ENCODE measurements around the gene SOD1.

Gene SOD1

DNA sequence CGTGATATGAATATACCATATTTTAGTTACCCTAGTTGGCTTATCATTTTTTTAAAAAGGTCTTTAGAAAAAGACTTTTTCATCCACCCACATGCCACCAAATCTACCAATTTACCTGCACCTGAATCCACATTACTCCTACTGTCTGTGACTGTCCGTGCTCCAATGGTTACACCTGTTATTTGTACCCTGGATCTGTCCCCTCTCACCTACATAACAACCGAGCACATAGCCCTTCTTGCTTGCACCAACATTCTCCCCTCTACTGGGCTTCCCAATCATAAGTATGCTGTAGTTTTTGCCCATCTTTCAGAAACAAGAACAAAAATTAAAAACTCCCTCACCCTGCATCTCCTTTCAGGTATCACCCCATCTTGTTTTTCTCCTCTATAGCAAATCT lies 17.6 kb downstream of the SOD1 start:
- H3K27me3 ChIP-seq (ENCODE audit: control insufficient read depth in 1 of 2, insufficient read depth in 2 of 2, low read length in 2 of 2): no peaks in the 10 kb centered on the region
- no peak overlapping the region for H3K27ac ChIP-seq (ENCODE audit: low read depth, low read length)
- H3K4me3 ChIP-seq (ENCODE audit: low read depth in 1 of 2, low read length in 2 of 2): no peak overlapping the region
- peaks cover 4 to 7% of the 10 kb centered on the region in 2 donors for H3K36me3 ChIP-seq (ENCODE audit: control insufficient read depth in 1 of 2, insufficient read depth in 2 of 2, low read length in 2 of 2)
- H3K9ac ChIP-seq (ENCODE audit: low read depth in 1 of 2, low read length in 2 of 2): no peak overlapping the region
- H3K9me3 ChIP-seq (ENCODE audit: control insufficient read depth in 1 of 2, low read length in 2 of 2): no peaks in the 10 kb centered on the region
- peaks cover 0 to 14% of the 10 kb centered on the region in 2 donors for H3K4me1 ChIP-seq (ENCODE audit: control insufficient read depth in 1 of 2, insufficient read depth in 2 of 2, low read length in 2 of 2)

DNA sequence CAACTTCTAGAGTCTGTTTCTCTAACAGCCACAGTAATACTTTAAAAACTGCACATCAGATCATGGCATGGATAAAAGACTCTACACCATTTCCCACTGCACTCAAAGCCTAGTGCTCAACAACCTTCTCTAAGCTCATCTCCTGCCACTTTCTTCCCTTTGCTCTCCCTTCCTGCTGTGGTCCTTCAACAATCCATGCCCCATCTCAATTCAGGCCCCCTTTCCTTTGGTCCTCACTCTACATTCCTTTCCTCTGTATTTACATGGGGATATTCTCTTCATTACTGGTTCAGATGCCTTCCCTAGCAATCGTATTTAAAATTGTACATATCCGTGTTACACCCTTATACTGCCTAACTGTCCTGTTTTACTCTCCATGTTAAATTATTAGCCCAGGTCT lies 19.0 kb downstream of the SOD1 start:
- H3K4me1 ChIP-seq (ENCODE audit: control insufficient read depth in 1 of 2, insufficient read depth in 2 of 2, low read length in 2 of 2): peaks cover 0 to 11% of the 10 kb centered on the region in 2 donors
- H3K9me3 ChIP-seq (ENCODE audit: control insufficient read depth in 1 of 2, low read length in 2 of 2): no peaks in the 10 kb centered on the region
- H3K36me3 ChIP-seq (ENCODE audit: control insufficient read depth in 1 of 2, insufficient read depth in 2 of 2, low read length in 2 of 2): peaks cover 4 to 18% of the 10 kb centered on the region in 2 donors
- H3K4me3 ChIP-seq (ENCODE audit: low read depth in 1 of 2, low read length in 2 of 2): no peak overlapping the region
- H3K9ac ChIP-seq (ENCODE audit: low read depth in 1 of 2, low read length in 2 of 2): no peak overlapping the region
- H3K27ac ChIP-seq (ENCODE audit: low read depth, low read length): no peak overlapping the region
- no peaks in the 10 kb centered on the region for H3K27me3 ChIP-seq (ENCODE audit: control insufficient read depth in 1 of 2, insufficient read depth in 2 of 2, low read length in 2 of 2)

DNA sequence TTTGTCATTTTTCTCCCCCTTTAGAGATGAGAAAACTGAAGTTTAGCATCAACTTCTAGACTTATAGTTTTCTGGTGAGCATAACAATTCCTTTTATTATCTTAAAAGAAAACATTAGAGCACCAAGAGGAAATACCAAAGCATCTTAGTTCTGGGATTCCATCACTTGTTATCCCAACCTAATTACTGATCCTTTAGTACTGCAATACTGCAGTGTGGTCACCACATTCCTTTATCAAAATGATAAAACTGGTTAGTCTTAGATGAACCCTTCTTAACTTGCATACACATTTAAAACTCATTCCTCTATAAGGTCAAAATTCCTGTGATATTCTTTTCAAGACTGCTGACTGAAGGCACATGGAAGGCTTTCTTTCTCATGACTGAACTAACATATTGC lies 23.1 kb downstream of the SOD1 start:
- Histone ChIP-seq H3K27me3 (ENCODE audit: control insufficient read depth in 1 of 2, insufficient read depth in 2 of 2, low read length in 2 of 2) (no peaks in the 10 kb centered on the region), H3K36me3 (ENCODE audit: control insufficient read depth in 1 of 2, insufficient read depth in 2 of 2, low read length in 2 of 2) (peaks cover 29 to 53% of the 10 kb centered on the region in 2 donors), H3K9me3 (ENCODE audit: control insufficient read depth in 1 of 2, low read length in 2 of 2) (no peaks in the 10 kb centered on the region), H3K27ac (ENCODE audit: low read depth, low read length) (no peak overlapping the region), H3K9ac (ENCODE audit: low read depth in 1 of 2, low read length in 2 of 2) (no peak overlapping the region), H3K4me3 (ENCODE audit: low read depth in 1 of 2, low read length in 2 of 2) (no peak overlapping the region), H3K4me1 (ENCODE audit: control insufficient read depth in 1 of 2, insufficient read depth in 2 of 2, low read length in 2 of 2) (no peaks in the 10 kb centered on the region)

DNA sequence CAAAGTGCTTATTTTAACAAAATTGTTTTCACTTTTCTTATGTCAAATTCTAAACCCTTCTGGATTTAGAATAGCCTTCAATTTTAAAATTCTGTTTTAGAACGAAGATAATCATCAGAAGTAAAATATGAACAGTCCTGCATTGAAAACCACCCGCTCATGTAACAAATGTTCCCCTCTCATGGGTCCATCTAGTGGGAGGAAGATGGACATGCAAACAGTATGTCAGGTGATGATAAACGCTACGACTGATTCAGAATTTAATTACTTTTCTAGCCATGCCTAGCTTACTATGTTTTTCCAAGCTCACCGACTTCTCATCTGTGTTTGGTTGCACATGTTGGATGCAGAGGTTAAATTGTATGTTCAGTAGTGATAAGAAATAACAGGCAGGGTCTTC lies 23.5 kb downstream of the SOD1 start:
- Histone ChIP-seq H3K27ac (ENCODE audit: low read depth, low read length) (no peak overlapping the region), H3K4me1 (ENCODE audit: control insufficient read depth in 1 of 2, insufficient read depth in 2 of 2, low read length in 2 of 2) (no peaks in the 10 kb centered on the region), H3K4me3 (ENCODE audit: low read depth in 1 of 2, low read length in 2 of 2) (no peak overlapping the region), H3K9ac (ENCODE audit: low read depth in 1 of 2, low read length in 2 of 2) (no peak overlapping the region), H3K27me3 (ENCODE audit: control insufficient read depth in 1 of 2, insufficient read depth in 2 of 2, low read length in 2 of 2) (no peaks in the 10 kb centered on the region), H3K36me3 (ENCODE audit: control insufficient read depth in 1 of 2, insufficient read depth in 2 of 2, low read length in 2 of 2) (peaks cover 32 to 56% of the 10 kb centered on the region in 2 donors), H3K9me3 (ENCODE audit: control insufficient read depth in 1 of 2, low read length in 2 of 2) (no peaks in the 10 kb centered on the region)

DNA sequence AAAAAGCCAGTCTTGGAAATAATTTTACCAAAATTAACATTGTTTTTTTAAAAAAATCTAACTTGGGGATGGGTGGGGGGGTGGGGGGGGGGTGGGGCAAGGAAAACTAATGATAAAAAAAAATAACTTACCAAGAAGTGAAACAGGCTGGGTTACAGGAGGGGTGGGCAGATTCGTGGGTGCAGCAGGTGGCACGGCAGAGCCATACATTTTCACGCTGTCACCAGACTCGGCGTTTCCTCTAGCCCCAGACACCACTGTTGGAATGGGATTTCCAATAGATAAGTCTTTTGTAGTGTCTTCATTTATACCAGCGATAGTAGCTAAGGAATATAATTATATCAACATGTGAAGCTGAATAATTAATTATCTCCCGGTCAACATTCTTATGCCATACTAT lies 25.4 kb downstream of the SOD1 start:
- H3K27me3 ChIP-seq (ENCODE audit: control insufficient read depth in 1 of 2, insufficient read depth in 2 of 2, low read length in 2 of 2): no peaks in the 10 kb centered on the region
- H3K9ac ChIP-seq (ENCODE audit: low read depth in 1 of 2, low read length in 2 of 2): no peak overlapping the region
- no peak overlapping the region for H3K27ac ChIP-seq (ENCODE audit: low read depth, low read length)
- H3K4me3 ChIP-seq (ENCODE audit: low read depth in 1 of 2, low read length in 2 of 2): no peak overlapping the region
- H3K9me3 ChIP-seq (ENCODE audit: control insufficient read depth in 1 of 2, low read length in 2 of 2): no peaks in the 10 kb centered on the region
- H3K36me3 ChIP-seq (ENCODE audit: control insufficient read depth in 1 of 2, insufficient read depth in 2 of 2, low read length in 2 of 2): peaks cover 36 to 74% of the 10 kb centered on the region in 2 donors
- H3K4me1 ChIP-seq (ENCODE audit: control insufficient read depth in 1 of 2, insufficient read depth in 2 of 2, low read length in 2 of 2): no peaks in the 10 kb centered on the region

DNA sequence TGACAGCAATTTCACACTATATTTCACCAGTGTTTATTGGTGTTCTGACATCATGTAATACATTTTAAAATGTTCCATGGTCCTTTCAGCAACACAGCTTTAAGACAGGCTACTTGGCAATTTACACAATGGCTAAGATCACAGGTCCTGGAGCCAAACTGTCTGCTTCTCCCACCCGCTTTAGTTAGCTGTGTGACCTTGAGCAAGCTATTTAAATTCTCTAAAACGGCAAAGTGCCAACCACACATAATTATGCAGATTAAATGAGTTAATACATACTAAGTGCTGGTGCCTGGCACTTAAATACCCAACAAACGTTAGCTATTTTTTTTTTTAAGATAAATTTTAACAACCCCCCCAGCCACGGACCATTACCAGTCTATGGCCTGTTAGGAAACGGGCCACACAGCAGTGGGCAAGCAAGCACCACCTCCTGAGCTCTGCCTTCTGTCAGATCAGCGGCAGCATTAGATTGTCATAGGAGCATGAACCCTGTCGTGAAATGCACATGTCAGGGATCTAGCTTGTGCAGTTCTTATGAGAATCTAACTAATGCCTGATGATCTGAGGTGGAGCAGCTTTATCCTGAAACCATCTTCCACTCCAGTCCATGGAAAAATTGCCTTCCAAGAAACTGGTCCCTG lies 26.9 kb downstream of the SOD1 start:
- H3K4me1 ChIP-seq (ENCODE audit: control insufficient read depth in 1 of 2, insufficient read depth in 2 of 2, low read length in 2 of 2): no peaks in the 10 kb centered on the region
- no peak overlapping the region for H3K27ac ChIP-seq (ENCODE audit: low read depth, low read length)
- H3K9me3 ChIP-seq (ENCODE audit: control insufficient read depth in 1 of 2, low read length in 2 of 2): no peaks in the 10 kb centered on the region
- peaks cover 42 to 81% of the 10 kb centered on the region in 2 donors for H3K36me3 ChIP-seq (ENCODE audit: control insufficient read depth in 1 of 2, insufficient read depth in 2 of 2, low read length in 2 of 2)
- no peak overlapping the region for H3K4me3 ChIP-seq (ENCODE audit: low read depth in 1 of 2, low read length in 2 of 2)
- H3K27me3 ChIP-seq (ENCODE audit: control insufficient read depth in 1 of 2, insufficient read depth in 2 of 2, low read length in 2 of 2): no peaks in the 10 kb centered on the region
- no peak overlapping the region for H3K9ac ChIP-seq (ENCODE audit: low read depth in 1 of 2, low read length in 2 of 2)

DNA sequence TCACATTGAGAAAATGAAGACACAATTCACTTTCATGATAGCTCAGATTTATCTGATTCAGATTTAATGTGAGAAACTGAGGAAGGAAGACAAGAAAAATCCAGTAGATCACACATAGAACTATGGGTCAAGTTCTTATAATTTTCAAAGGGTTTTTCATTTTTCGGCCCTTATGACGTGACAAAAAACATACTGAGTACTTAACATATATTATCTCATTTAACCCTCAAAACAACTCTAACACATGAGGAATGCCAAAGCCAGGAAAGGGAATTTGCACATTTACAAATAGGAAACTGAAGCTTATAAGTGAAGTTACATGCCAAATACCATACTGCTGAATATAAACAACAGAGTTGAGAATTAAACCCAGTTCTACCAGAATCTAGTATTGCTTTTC lies 27.6 kb downstream of the SOD1 start:
- peaks cover 44 to 87% of the 10 kb centered on the region in 2 donors for H3K36me3 ChIP-seq (ENCODE audit: control insufficient read depth in 1 of 2, insufficient read depth in 2 of 2, low read length in 2 of 2)

DNA sequence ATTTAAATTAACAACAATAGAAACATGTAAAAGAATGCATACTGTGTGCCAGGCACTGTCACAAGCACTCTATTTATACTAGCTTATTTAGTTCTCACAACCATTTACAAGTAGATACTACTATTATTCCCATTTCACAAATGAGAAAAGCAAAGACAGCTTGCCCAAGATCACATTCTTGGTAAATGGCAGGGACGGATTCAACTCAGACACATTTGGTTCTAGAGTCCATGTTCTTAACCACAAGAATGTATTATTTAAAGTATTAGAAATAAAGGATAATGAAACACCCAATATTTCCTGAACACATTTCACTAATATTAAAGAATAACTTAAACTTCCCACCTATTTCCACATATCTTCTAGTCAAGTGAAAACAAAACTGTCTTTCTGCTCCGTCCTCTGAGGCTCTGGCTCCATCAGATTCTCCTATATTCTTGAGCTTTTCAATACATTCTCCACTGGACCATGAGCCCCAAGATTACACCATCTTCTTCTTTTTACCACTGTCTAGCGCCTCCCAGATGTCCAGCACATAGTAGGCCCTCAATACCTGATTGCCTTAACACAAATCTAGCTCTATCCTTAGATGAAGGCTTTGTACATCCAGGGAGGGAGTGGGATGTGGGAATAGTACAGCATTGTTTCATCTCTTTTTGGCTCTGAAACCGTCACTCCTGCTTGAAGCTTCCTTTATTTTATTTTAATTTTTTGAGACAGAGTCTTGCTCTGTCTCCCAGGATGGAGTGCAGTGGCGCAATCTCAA lies 29.3 kb downstream of the SOD1 start:
- H3K27me3 ChIP-seq (ENCODE audit: control insufficient read depth in 1 of 2, insufficient read depth in 2 of 2, low read length in 2 of 2): no peaks in the 10 kb centered on the region
- no peak overlapping the region for H3K27ac ChIP-seq (ENCODE audit: low read depth, low read length)
- no peaks in the 10 kb centered on the region for H3K4me1 ChIP-seq (ENCODE audit: control insufficient read depth in 1 of 2, insufficient read depth in 2 of 2, low read length in 2 of 2)
- peaks cover 56 to 89% of the 10 kb centered on the region in 2 donors for H3K36me3 ChIP-seq (ENCODE audit: control insufficient read depth in 1 of 2, insufficient read depth in 2 of 2, low read length in 2 of 2)
- H3K9me3 ChIP-seq (ENCODE audit: control insufficient read depth in 1 of 2, low read length in 2 of 2): no peaks in the 10 kb centered on the region
- H3K4me3 ChIP-seq (ENCODE audit: low read depth in 1 of 2, low read length in 2 of 2): no peak overlapping the region
- no peak overlapping the region for H3K9ac ChIP-seq (ENCODE audit: low read depth in 1 of 2, low read length in 2 of 2)

More for the DNA sequence above, 27.6 kb downstream of the SOD1 start:
- Histone ChIP-seq H3K4me1 (ENCODE audit: control insufficient read depth in 1 of 2, insufficient read depth in 2 of 2, low read length in 2 of 2) (no peaks in the 10 kb centered on the region), H3K9ac (ENCODE audit: low read depth in 1 of 2, low read length in 2 of 2) (no peak overlapping the region), H3K27me3 (ENCODE audit: control insufficient read depth in 1 of 2, insufficient read depth in 2 of 2, low read length in 2 of 2) (no peaks in the 10 kb centered on the region), H3K9me3 (ENCODE audit: control insufficient read depth in 1 of 2, low read length in 2 of 2) (no peaks in the 10 kb centered on the region), H3K27ac (ENCODE audit: low read depth, low read length) (no peak overlapping the region), H3K4me3 (ENCODE audit: low read depth in 1 of 2, low read length in 2 of 2) (no peak overlapping the region)

DNA sequence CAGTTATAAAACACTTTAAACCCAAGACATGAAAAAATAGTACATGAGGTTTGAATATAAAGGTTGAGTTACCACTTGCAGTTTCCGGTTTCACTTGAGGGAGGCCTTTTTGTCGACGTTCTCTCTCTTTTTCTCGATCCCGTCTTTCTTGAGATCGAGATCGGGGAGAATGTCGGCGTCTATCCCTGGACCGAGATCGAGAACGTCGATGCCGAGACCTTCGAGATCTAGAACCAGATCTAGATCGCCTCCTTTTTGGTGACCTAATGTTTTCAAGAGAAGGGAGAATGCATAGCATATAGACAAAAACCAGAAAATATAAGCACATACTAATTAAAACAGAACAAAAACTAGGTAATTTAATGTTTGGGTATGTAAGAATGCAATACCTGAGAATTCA lies 33.7 kb downstream of the SOD1 start:
- H3K4me1 ChIP-seq (ENCODE audit: control insufficient read depth in 1 of 2, insufficient read depth in 2 of 2, low read length in 2 of 2): no peaks in the 10 kb centered on the region
- H3K36me3 ChIP-seq (ENCODE audit: control insufficient read depth in 1 of 2, insufficient read depth in 2 of 2, low read length in 2 of 2): peaks cover 48 to 88% of the 10 kb centered on the region in 2 donors
- no peak overlapping the region for H3K9ac ChIP-seq (ENCODE audit: low read depth in 1 of 2, low read length in 2 of 2)
- no peaks in the 10 kb centered on the region for H3K27me3 ChIP-seq (ENCODE audit: control insufficient read depth in 1 of 2, insufficient read depth in 2 of 2, low read length in 2 of 2)
- no peak overlapping the region for H3K27ac ChIP-seq (ENCODE audit: low read depth, low read length)
- H3K9me3 ChIP-seq (ENCODE audit: control insufficient read depth in 1 of 2, low read length in 2 of 2): no peaks in the 10 kb centered on the region
- no peak overlapping the region for H3K4me3 ChIP-seq (ENCODE audit: low read depth in 1 of 2, low read length in 2 of 2)

DNA sequence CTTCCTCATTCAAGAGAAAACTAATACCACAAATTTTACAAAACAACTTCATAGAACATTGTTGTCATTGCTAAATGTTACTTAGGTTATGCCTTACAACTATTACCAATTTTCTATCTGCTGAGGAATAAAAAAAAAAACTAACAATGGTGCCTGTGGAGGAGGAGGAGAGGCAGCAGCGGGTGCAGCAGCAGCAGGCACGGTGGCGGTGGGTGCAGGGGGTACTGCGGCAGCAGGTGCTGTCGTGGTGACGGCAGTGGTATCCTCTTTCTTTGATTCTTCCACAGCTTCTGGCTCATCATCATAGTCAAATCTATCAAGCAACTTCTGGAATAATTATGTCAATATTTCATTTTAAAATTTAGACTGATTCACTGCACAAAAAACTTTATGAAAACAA lies 36.9 kb downstream of the SOD1 start:
- Histone ChIP-seq H3K27ac (ENCODE audit: low read depth, low read length) (no peak overlapping the region), H3K4me3 (ENCODE audit: low read depth in 1 of 2, low read length in 2 of 2) (no peak overlapping the region), H3K36me3 (ENCODE audit: control insufficient read depth in 1 of 2, insufficient read depth in 2 of 2, low read length in 2 of 2) (peaks cover 39 to 81% of the 10 kb centered on the region in 2 donors), H3K9me3 (ENCODE audit: control insufficient read depth in 1 of 2, low read length in 2 of 2) (no peaks in the 10 kb centered on the region), H3K4me1 (ENCODE audit: control insufficient read depth in 1 of 2, insufficient read depth in 2 of 2, low read length in 2 of 2) (no peaks in the 10 kb centered on the region), H3K27me3 (ENCODE audit: control insufficient read depth in 1 of 2, insufficient read depth in 2 of 2, low read length in 2 of 2) (no peaks in the 10 kb centered on the region), H3K9ac (ENCODE audit: low read depth in 1 of 2, low read length in 2 of 2) (no peak overlapping the region)
